ENCODE results near the gene XG.
"Not testable (repeated sequence)": the region's sequence is repeated elsewhere in the genome, so short reads cannot be mapped to it uniquely, and the experiment has no call there.

The XG gene

GRCh38 chrX:2735270-2735669 is 16.6 kb upstream of the XG start:
- DNase-seq, result no peak

- no peak for DNase-seq
Observed at GRCh38 chrX:2740672-2741071, 11.2 kb upstream of the XG start.

GRCh38 chrX:2741386-2741785 is 10.5 kb upstream of the XG start:
- no peak for DNase-seq

- not testable (repeated sequence) for DNase-seq
Observed at GRCh38 chrX:2746250-2746649, 5.6 kb upstream of the XG start.

GRCh38 chrX:2748171-2748814 is 3.5 kb upstream of the XG start:
- DNase-seq, result no peak

- DNase-seq, result no peak
Observed at GRCh38 chrX:2748815-2749188, 3.0 kb upstream of the XG start.

- no peak for DNase-seq
Observed at GRCh38 chrX:2751291-2751690, 549 bp upstream of the XG start.

GRCh38 chrX:2752441-2752840 is 601 bp downstream of the XG start:
- DNase-seq, result not testable (repeated sequence)

- DNase-seq, result not testable (repeated sequence)
Observed at GRCh38 chrX:2755163-2755715, 3.4 kb downstream of the XG start.

GRCh38 chrX:2756548-2756947 is 4.7 kb downstream of the XG start:
- no peak for DNase-seq

- DNase-seq, result no peak
Observed at GRCh38 chrX:2761246-2761645, 9.4 kb downstream of the XG start.

- not testable (repeated sequence) for DNase-seq
Observed at GRCh38 chrX:2762671-2763070, 10.8 kb downstream of the XG start.

GRCh38 chrX:2764766-2765548 is 13.1 kb downstream of the XG start:
- DNase-seq, result not testable (repeated sequence)

- DNase-seq, result no peak
Observed at GRCh38 chrX:2765549-2765830, 13.7 kb downstream of the XG start.

- DNase-seq, result no peak
Observed at GRCh38 chrX:2766906-2767305, 15.1 kb downstream of the XG start.

- no peak for DNase-seq
Observed at GRCh38 chrX:2767631-2768455, 16.0 kb downstream of the XG start.

GRCh38 chrX:2769615-2770014 is 17.8 kb downstream of the XG start:
- no peak for DNase-seq

GRCh38 chrX:2773166-2774055 is 21.6 kb downstream of the XG start:
- DNase-seq, result not testable (repeated sequence)

GRCh38 chrX:2774057-2774456 is 22.2 kb downstream of the XG start:
- DNase-seq, result no peak

GRCh38 chrX:2774776-2775175 is 22.9 kb downstream of the XG start:
- DNase-seq, result no peak

GRCh38 chrX:2780472-2781225 is 28.8 kb downstream of the XG start:
- DNase-seq, result not testable (repeated sequence)

GRCh38 chrX:2781226-2781571 is 29.4 kb downstream of the XG start:
- DNase-seq, result no peak

Data from RPMI8226 (cell line).